Fibroblast of the aortic adventitia (primary cell): ENCODE measurements around the gene P4HA2. TPM values are rescaled to one million over a fixed set of nuclear protein-coding genes. Genes with fewer than 3 reads are reported as not detected.

Source experiments
- DNase-seq: peaks from one replicate; pipeline ENCODE4 v3.0.0-alpha.2; 2010; ENCODE audit warnings: low read depth
- H3K4me3 ChIP-seq: 2 replicates; pipeline ENCODE4 v1.5.1; 2011; ENCODE audit warnings: low read depth, mild to moderate bottlenecking, control low read depth, low read length, moderate library complexity
- CTCF ChIP-seq: IDR thresholded peaks from 2 replicates; pipeline ENCODE4 v1.5.1; 2011; ENCODE audit warnings: mild to moderate bottlenecking, low read length, control low read depth, inconsistent platforms; ENCODE audit not compliant: insufficient read depth
- total RNA-seq: library from RNA; depleted of rRNA; stranded (reverse); fragments of >200 nt; gene quantifications from 2 replicates; pipeline ENCODE4 v1.2.3, GENCODE V29; 2012; ENCODE audit warnings: low replicate concordance

Gene P4HA2
- total RNA-seq, 1 donor: 104 TPM

GRCh38 chr5:132209131-132209530, 18.5 kb downstream of the P4HA2 start:
- DNase-seq: no peak
- H3K4me3 ChIP-seq: no peak overlapping the region
- TF ChIP-seq CTCF: no peak

- no peak for DNase-seq
- no peak overlapping the region for H3K4me3 ChIP-seq
Measured at GRCh38 chr5:132207778-132208177, 19.9 kb downstream of the P4HA2 start.

GRCh38 chr5:132206782-132207181, 20.9 kb downstream of the P4HA2 start:
- DNase-seq: no peak
- TF ChIP-seq CTCF: no peak
- no peak overlapping the region for H3K4me3 ChIP-seq

More at GRCh38 chr5:132207778-132208177, 19.9 kb downstream of the P4HA2 start:
- no peak for TF ChIP-seq CTCF

GRCh38 chr5:132205385-132206125, 22.1 kb downstream of the P4HA2 start:
- no peak overlapping the region for H3K4me3 ChIP-seq
- no peak for TF ChIP-seq CTCF
- DNase-seq: peak; percentile 37

- no peak for TF ChIP-seq CTCF
- DNase-seq: no peak
- no peak overlapping the region for H3K4me3 ChIP-seq
Measured at GRCh38 chr5:132204371-132205135, 23.1 kb downstream of the P4HA2 start.

- TF ChIP-seq CTCF: no peak
- no peak for DNase-seq
- H3K4me3 ChIP-seq: no peak overlapping the region
Measured at GRCh38 chr5:132203916-132204315, 23.7 kb downstream of the P4HA2 start.
